Neural crest cell (in vitro differentiated cells): ENCODE data around the gene CALB2. TPM values are rescaled to one million over a fixed set of nuclear protein-coding genes. Genes with fewer than 3 reads are reported as not detected.

Experiments
- DNase-seq: peaks from one replicate; pipeline ENCODE4 v3.0.0; 2021; ENCODE audit warnings: low read depth, mixed read lengths, low spot score
- H3K27ac Mint-ChIP-seq: one replicate; pipeline ENCODE4 v1.8.0; 2021; ENCODE audit warnings: mild to moderate bottlenecking, mixed read lengths; ENCODE audit not compliant: unreplicated experiment
- H3K27me3 Mint-ChIP-seq: 2 replicates; pipeline ENCODE4 v1.8.0; 2021; ENCODE audit warnings: low read depth, mild to moderate bottlenecking, mixed read lengths
- H3K36me3 Mint-ChIP-seq: 2 replicates; pipeline ENCODE4 v1.8.0; 2021; ENCODE audit warnings: low read depth, mild to moderate bottlenecking, mixed read lengths
- H3K4me1 Mint-ChIP-seq: 2 replicates; pipeline ENCODE4 v1.8.0; 2021; ENCODE audit warnings: mixed read lengths
- H3K4me3 Mint-ChIP-seq: one replicate; pipeline ENCODE4 v1.8.0; 2021; ENCODE audit warnings: mild to moderate bottlenecking, mixed read lengths
- H3K9me3 Mint-ChIP-seq: 2 replicates; pipeline ENCODE4 v1.8.0; 2021; ENCODE audit warnings: mixed read lengths
- CTCF ChIP-seq: fragments of 200-600 bp; sonication (generic); conservative IDR thresholded peaks from 2 replicates; pipeline ENCODE4 v1.5.0; 2021; ENCODE audit warnings: antibody characterized with exemption, mild to moderate bottlenecking
- total RNA-seq: library from RNA; stranded (reverse); gene quantifications from 2 replicates; pipeline ENCODE4 v1.2.1, GENCODE V29; 2021

The CALB2 gene
- total RNA-seq, 1 donor from 2014 or later = not detected

- no peak for TF ChIP-seq CTCF
- peaks cover 7% of the 10 kb centered on the region for H3K4me1 Mint-ChIP-seq
- H3K4me3 Mint-ChIP-seq = no peak overlapping the region
- H3K36me3 Mint-ChIP-seq = peaks cover 5% of the 10 kb centered on the region
- no peak overlapping the region for H3K27ac Mint-ChIP-seq
- peaks cover 5% of the 10 kb centered on the region for H3K9me3 Mint-ChIP-seq
- H3K27me3 Mint-ChIP-seq = peaks cover 66% of the 10 kb centered on the region
- no peak for DNase-seq
These were observed 72.2 kb downstream of the CALB2 start for GRCh38 chr16:71430744-71431143.

DNA sequence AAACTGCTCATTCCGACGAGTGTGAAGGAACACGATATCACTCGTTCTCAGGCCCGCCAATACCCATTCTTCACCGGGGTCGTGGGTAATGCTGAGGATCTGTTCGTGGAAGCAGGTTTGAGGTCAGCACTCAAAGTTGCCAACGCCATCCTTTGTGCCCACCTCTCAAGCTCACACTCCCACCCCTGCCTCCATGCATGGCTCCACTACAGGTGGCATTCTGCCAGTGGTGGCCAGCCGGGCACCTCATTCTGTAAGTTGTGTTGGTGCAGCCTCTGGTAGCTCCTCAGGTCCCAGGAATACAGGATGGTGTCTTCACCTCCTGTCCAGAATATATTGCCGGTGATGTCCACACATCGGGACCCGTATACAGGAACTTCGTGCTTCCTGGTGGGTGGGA, 72.7 kb downstream of the CALB2 start:
- no peak for TF ChIP-seq CTCF
- DNase-seq = no peak
- peaks cover 5% of the 10 kb centered on the region for H3K9me3 Mint-ChIP-seq
- H3K27ac Mint-ChIP-seq = no peak overlapping the region
- peaks cover 5% of the 10 kb centered on the region for H3K36me3 Mint-ChIP-seq
- H3K27me3 Mint-ChIP-seq = peaks cover 66% of the 10 kb centered on the region
- no peak overlapping the region for H3K4me3 Mint-ChIP-seq
- peaks cover 7% of the 10 kb centered on the region for H3K4me1 Mint-ChIP-seq

DNA sequence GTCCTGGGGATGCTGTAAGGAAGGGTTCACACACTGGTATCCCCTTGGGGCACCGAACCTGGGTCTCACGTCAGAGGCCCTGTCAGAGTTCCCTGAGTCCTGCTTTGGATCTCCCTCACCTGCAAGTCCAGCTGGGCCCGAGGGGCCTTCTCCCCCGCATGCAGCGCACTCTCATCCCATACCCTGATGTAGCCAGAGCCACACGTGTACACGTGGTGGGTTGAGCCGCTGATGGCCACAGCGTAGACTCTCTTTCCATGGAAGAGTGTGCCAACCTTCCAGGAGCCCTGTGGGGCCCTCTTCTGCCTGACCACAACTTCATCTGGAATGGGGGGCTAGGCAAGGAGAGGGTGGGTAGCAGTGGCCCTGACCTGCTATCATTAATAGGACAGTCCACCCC, 73.5 kb downstream of the CALB2 start:
- H3K9me3 Mint-ChIP-seq = no peaks in the 10 kb centered on the region
- DNase-seq = no peak
- H3K27ac Mint-ChIP-seq = no peak overlapping the region
- H3K27me3 Mint-ChIP-seq = peaks cover 65% of the 10 kb centered on the region
- TF ChIP-seq CTCF = no peak
- H3K4me1 Mint-ChIP-seq = no peaks in the 10 kb centered on the region
- no peak overlapping the region for H3K4me3 Mint-ChIP-seq
- no peaks in the 10 kb centered on the region for H3K36me3 Mint-ChIP-seq

DNA sequence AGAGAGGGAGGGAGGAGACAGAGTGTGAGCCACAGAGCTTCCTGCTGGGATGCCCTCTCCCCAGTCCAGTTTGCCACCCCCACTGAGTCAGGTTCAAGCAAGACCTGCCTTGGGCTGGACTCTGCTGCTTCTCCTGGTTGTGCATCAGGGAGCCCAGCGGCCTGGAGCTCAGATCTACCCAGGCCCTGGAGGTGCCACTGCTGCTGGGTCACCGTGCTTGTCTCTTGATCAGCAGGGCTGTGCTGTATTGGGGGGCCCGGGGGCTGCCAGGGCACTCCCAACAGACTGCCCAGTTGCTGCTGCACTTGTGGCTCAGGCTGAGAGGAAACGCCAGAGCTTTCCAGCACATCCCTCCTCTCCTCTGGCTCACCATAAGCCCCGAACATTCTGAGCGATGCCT, 74.4 kb downstream of the CALB2 start:
- no peak for DNase-seq
- Mint-ChIP-seq H3K27ac (no peak overlapping the region), H3K36me3 (no peaks in the 10 kb centered on the region), H3K27me3 (peaks cover 66% of the 10 kb centered on the region), H3K4me1 (no peaks in the 10 kb centered on the region), H3K9me3 (no peaks in the 10 kb centered on the region), H3K4me3 (no peak overlapping the region)
- TF ChIP-seq CTCF = no peak

DNA sequence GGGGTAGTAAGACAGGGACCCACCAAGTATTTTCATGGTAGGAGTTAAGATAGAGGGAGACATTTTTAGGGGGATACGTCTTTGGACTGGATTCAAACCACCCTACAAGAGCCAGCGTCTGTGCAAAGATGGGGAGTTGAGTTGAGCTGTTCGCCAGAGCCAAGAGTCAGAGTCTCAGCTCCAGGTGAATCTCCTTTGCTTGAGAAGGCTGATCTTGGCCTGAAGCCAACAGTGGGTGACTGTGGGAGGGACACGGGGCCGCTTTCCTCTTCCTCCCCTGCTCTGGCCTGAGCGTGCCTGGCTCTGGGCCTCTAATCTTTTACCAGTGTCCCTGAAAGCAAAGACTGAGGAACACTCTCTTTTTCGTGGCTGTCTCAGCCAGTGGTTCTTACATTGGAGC, 78.0 kb downstream of the CALB2 start:
- DNase-seq = no peak
- Mint-ChIP-seq H3K9me3 (no peaks in the 10 kb centered on the region), H3K36me3 (no peaks in the 10 kb centered on the region), H3K27me3 (peaks cover 58% of the 10 kb centered on the region), H3K4me3 (no peak overlapping the region), H3K27ac (no peak overlapping the region), H3K4me1 (no peaks in the 10 kb centered on the region)
- no peak for TF ChIP-seq CTCF

DNA sequence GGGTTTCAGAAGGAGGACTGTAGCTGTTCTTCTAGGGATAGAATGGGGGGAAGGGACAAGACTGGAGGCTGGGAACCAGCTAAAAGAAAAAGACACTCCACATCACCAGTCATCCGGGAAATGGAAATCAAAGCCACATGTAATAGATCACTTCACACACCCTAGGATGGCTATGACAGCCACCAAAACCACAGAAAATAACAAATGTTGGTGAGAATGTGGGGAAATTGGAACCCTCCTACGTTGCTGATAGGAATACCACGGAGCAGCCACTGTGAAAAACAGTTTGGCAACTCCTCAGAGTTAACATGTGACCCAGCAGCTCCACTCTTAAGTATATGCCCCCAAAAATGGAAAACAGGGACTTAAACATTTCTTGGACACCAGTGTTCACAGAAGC, 81.0 kb downstream of the CALB2 start:
- H3K4me1 Mint-ChIP-seq = no peaks in the 10 kb centered on the region
- no peak overlapping the region for H3K27ac Mint-ChIP-seq
- no peak for DNase-seq
- peaks cover 7% of the 10 kb centered on the region for H3K9me3 Mint-ChIP-seq
- no peak for TF ChIP-seq CTCF
- no peak overlapping the region for H3K4me3 Mint-ChIP-seq
- peaks cover 5% of the 10 kb centered on the region for H3K36me3 Mint-ChIP-seq
- H3K27me3 Mint-ChIP-seq = peaks cover 48% of the 10 kb centered on the region
